Lung (tissue), 12 donors: ENCODE data around the gene SLC23A2. TPM values are rescaled to one million over a fixed set of nuclear protein-coding genes. Genes with fewer than 3 reads are reported as not detected.
"Not testable (repeated sequence)": the region's sequence is repeated elsewhere in the genome, so short reads cannot be mapped to it uniquely, and the experiment has no call there.

Experiments used
- ATAC-seq: fragments of 200-7000 bp; cut with Tn5 transposase; one replicate; pipeline ENCODE4 v1.9.1; 2020; ENCODE audit warnings: moderate number of reproducible peaks; ENCODE audit not compliant: insufficient read depth, low FRiP score
- DNase-seq, 3 donors: peaks; one replicate each; pipeline ENCODE4 v3.0.0-alpha.2; 2013 to 2017
- H3K27ac ChIP-seq, 2 donors: one replicate each; pipeline ENCODE4 v1.5.1; 2013; ENCODE audit warnings: mild to moderate bottlenecking in 2 of 2, moderate library complexity in 2 of 2, control low read depth in 1 of 2, inconsistent platforms in 1 of 2, low read depth in 1 of 2, low read length in 1 of 2
- H3K27me3 ChIP-seq, 3 donors: one replicate each; pipeline ENCODE4 v1.5.1; 2013; ENCODE audit warnings: low read length in 2 of 3; ENCODE audit not compliant: control insufficient read depth in 3 of 3, insufficient read depth in 3 of 3
- H3K36me3 ChIP-seq, 4 donors: one replicate each; pipeline ENCODE4 v1.5.1; 2013; ENCODE audit warnings: low read length in 4 of 4, mild to moderate bottlenecking in 1 of 4, moderate library complexity in 1 of 4; ENCODE audit not compliant: control insufficient read depth in 4 of 4, insufficient read depth in 4 of 4
- H3K4me1 ChIP-seq, 5 donors: one replicate each; pipeline ENCODE4 v1.5.1; 2013; ENCODE audit warnings: low read length in 5 of 5, mild to moderate bottlenecking in 2 of 5, moderate library complexity in 1 of 5; ENCODE audit not compliant: control insufficient read depth in 5 of 5, insufficient read depth in 5 of 5
- H3K4me3 ChIP-seq: one replicate; pipeline ENCODE4 v1.5.1; 2013; ENCODE audit warnings: mild to moderate bottlenecking, control low read depth, moderate library complexity
- H3K9ac ChIP-seq, 2 donors: one replicate each; pipeline ENCODE4 v1.5.1; 2013; ENCODE audit warnings: low read length in 2 of 2, control low read depth in 1 of 2; ENCODE audit not compliant: insufficient read depth in 1 of 2
- H3K9me3 ChIP-seq, 4 donors: one replicate each; pipeline ENCODE4 v1.5.1; 2013; ENCODE audit warnings: low read length in 3 of 4, mild to moderate bottlenecking in 1 of 4, moderate library complexity in 1 of 4; ENCODE audit not compliant: control insufficient read depth in 4 of 4, insufficient read depth in 3 of 4
- WGBS, 2 donors: extraction: QIAGEN DNeasy Blood & Tissue Kit; methylation state at CpG; one replicate each; pipeline ENCODE4 v1.1.7; 2013; 5-methylcytosine and 5-hydroxymethylcytosine counted together
- polyA plus RNA-seq, 2 donors: library from polyadenylated mRNA; stranded (reverse); fragments of 200-250 nt; gene quantifications; one replicate each; pipeline ENCODE4 v1.2.1, GENCODE V29; 2013
- total RNA-seq, 2 donors: library from RNA; depleted of rRNA in 1 of 2; stranded (reverse); fragments of >200 nt in 1 of 2; gene quantifications; one replicate each; pipeline ENCODE4 v1.2.1, GENCODE V29; 2014 to 2021
- TF ChIP-seq, protein P1 (sequence below): IDR thresholded peaks from 2 replicates; pipeline ENCODE4 v1.5.1; 2012; ENCODE audit warnings: mild to moderate bottlenecking; ENCODE audit errors: control extremely low read depth, extremely low read depth
- donor health status: control.
- donor health status: control.
- donor health status: Bipolar disorder and iron deficiency.
- donor health status: healthy.
- donor health status: DM: yes; HTN: yes; CAD: no.

SLC23A2 gene
- total and polyA plus RNA-seq, 4 donors = 6.0 to 23.5 (median 14.3) TPM

DNA sequence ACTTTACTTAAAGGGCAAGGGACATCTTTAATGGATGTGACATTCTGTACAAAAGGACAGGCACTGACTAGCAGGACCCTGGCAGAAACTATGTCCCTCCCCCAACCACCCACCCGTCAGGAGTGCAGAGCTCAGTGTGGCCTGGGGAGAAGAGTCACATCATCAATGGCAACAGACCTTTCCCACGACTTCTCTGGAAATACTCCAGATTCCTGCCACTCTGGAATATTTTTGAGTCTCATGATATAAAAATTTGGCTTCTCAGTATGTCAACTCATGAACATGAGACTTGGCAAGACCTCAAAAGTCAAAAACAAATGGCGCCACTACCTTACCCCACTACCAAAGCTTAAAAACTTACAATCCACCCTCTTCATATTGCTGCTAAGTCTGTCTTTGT, 118.3 kb downstream of the SLC23A2 start:
- no peaks in the 10 kb centered on the region for H3K4me1 ChIP-seq
- H3K9ac ChIP-seq = no peak overlapping the region
- H3K4me3 ChIP-seq = no peak overlapping the region
- H3K36me3 ChIP-seq = peaks cover 0 to 15% (median 6%) of the 10 kb centered on the region in 4 donors
- ATAC-seq (no peak), DNase-seq (no peak)
- TF ChIP-seq, protein P1, sequence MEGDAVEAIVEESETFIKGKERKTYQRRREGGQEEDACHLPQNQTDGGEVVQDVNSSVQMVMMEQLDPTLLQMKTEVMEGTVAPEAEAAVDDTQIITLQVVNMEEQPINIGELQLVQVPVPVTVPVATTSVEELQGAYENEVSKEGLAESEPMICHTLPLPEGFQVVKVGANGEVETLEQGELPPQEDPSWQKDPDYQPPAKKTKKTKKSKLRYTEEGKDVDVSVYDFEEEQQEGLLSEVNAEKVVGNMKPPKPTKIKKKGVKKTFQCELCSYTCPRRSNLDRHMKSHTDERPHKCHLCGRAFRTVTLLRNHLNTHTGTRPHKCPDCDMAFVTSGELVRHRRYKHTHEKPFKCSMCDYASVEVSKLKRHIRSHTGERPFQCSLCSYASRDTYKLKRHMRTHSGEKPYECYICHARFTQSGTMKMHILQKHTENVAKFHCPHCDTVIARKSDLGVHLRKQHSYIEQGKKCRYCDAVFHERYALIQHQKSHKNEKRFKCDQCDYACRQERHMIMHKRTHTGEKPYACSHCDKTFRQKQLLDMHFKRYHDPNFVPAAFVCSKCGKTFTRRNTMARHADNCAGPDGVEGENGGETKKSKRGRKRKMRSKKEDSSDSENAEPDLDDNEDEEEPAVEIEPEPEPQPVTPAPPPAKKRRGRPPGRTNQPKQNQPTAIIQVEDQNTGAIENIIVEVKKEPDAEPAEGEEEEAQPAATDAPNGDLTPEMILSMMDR = no peak
- 78 to 80% methylated on average over 3 of the region's 3 CpGs for WGBS, 2 donors
- no peak overlapping the region for H3K27ac ChIP-seq
- no peaks in the 10 kb centered on the region for H3K27me3 ChIP-seq
- H3K9me3 ChIP-seq = no peaks in the 10 kb centered on the region

DNA sequence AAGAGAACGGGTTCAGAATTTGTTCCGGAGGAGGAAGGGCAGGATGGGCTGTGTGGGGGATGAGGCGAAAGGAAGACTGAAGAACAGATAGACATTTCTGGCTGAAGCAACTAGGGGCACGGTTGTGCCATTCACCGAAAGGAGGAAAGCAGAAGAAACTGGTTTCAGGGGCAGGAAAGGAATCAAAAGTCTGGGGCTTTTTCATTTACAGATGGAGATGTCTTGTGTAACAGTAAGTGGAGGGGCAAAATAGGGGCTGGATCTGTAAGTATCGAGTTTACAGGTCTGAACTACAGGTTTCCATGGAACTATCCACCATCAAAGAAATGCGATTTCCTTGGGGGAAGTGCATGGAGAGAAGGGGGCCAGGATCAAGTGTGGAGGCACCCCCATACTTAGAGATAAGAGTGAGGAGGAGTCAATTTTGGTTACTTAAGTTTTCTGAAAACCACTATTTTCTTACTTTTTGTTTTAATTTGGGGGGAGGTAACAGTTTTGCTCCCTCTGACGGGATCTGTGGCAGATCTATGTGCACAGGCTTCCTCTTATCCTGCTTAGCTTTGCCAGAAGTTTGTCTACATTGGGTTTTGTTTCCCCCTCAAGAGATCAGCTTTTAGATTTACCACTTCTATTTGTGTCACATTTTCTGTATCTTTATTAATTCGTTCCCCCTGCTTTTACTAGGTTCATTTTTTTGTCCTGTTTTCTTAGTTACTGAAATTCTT, 120.1 kb downstream of the SLC23A2 start:
- 49 to 74% methylated on average over 9 of the region's 9 CpGs for WGBS, 2 donors
- ATAC-seq = no peak
- H3K4me1 ChIP-seq = peaks cover 0 to 7% (median 0%) of the 10 kb centered on the region in 5 donors
- no peak overlapping the region for H3K27ac ChIP-seq
- peaks cover 0 to 10% (median 6%) of the 10 kb centered on the region in 4 donors for H3K36me3 ChIP-seq
- DNase-seq = no peak
- no peaks in the 10 kb centered on the region for H3K9me3 ChIP-seq
- H3K9ac ChIP-seq = no peak overlapping the region
- TF ChIP-seq, protein P1 = no peak
- H3K4me3 ChIP-seq = no peak overlapping the region
- no peaks in the 10 kb centered on the region for H3K27me3 ChIP-seq

DNA sequence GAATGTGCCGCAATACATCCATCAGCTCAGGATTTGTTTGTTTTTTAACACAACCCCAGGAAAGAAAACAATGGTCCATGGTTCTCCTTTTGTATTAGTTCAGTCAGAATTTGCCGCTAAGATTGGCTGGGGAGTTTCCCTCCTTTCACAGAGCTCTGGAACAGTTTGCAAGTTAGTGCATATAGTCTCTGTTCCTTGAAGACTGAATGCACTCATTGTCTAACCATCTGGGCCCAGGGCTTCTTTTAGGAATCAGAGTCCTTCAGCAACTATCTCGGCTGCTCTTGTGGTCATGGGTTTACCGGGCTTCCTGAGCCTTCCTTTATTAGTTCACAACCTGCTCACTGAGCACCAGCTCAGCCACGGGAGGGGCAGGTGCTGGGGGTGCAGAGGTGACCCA, 121.3 kb downstream of the SLC23A2 start:
- H3K27me3 ChIP-seq = no peaks in the 10 kb centered on the region
- TF ChIP-seq, protein P1 = no peak
- H3K4me3 ChIP-seq = no peak overlapping the region
- no peaks in the 10 kb centered on the region for H3K9me3 ChIP-seq
- peaks cover 0 to 10% (median 9%) of the 10 kb centered on the region in 4 donors for H3K36me3 ChIP-seq
- DNase-seq (no peak), ATAC-seq (no peak)
- H3K27ac ChIP-seq = no peak overlapping the region
- no peak overlapping the region for H3K9ac ChIP-seq
- WGBS, 2 donors = 50 to 69% methylated on average over 5 of the region's 5 CpGs
- H3K4me1 ChIP-seq = peaks cover 0 to 17% (median 9%) of the 10 kb centered on the region in 5 donors

DNA sequence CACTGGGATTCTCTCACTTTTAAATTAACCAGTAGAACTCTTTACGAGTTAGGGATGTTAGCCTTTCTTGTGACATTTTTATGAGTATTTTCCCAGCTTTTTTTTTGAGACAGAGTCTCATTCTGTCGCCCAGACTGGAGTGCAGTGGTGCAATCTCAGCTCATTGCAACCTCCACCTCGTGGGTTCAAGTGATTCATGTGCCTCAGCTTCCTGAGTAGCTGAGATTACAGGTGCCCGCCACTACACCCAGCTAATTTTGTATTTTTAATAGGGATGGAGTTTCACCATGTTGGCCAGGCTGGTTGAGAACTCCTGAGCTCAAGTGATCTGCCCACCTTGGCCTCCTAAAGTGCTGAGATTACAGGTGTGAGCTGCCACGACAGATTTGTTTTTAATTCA, 123.2 kb downstream of the SLC23A2 start:
- H3K9ac ChIP-seq, H3K4me3 ChIP-seq, H3K27ac ChIP-seq, H3K9me3 ChIP-seq, ATAC-seq, DNase-seq, H3K27me3 ChIP-seq: not testable (repeated sequence)
- Histone ChIP-seq H3K36me3 (peaks cover 0 to 16% (median 13%) of the 10 kb centered on the region in 4 donors), H3K4me1 (peaks cover 0 to 27% (median 10%) of the 10 kb centered on the region in 5 donors)
- WGBS, 2 donors = 68 to 84% methylated on average over 5 of the region's 5 CpGs
